GM19099 (cell line): ENCODE data around the gene GAPVD1.

Experiments
- POLR2A ChIP-seq: IDR thresholded peaks from 3 replicates; pipeline ENCODE4 v1.6.1; 2011; ENCODE audit warnings: low read depth; ENCODE audit not compliant: insufficient read length; ENCODE audit errors: extremely low read depth

The GAPVD1 gene

GRCh38 chr9:125295657-125296056 is 34.0 kb downstream of the GAPVD1 start:
- TF ChIP-seq POLR2A = no peak

GRCh38 chr9:125296843-125297372 is 35.3 kb downstream of the GAPVD1 start:
- TF ChIP-seq POLR2A = no peak

GRCh38 chr9:125297917-125298316 is 36.3 kb downstream of the GAPVD1 start:
- no peak for TF ChIP-seq POLR2A

- no peak for TF ChIP-seq POLR2A
Measured at GRCh38 chr9:125302241-125302640, 40.6 kb downstream of the GAPVD1 start.

GRCh38 chr9:125304273-125304672 is 42.6 kb downstream of the GAPVD1 start:
- TF ChIP-seq POLR2A = no peak

GRCh38 chr9:125312411-125312810 is 50.8 kb downstream of the GAPVD1 start:
- no peak for TF ChIP-seq POLR2A

- no peak for TF ChIP-seq POLR2A
Measured at GRCh38 chr9:125317704-125318103, 56.1 kb downstream of the GAPVD1 start.

GRCh38 chr9:125321496-125321895 is 59.9 kb downstream of the GAPVD1 start:
- TF ChIP-seq POLR2A = no peak

GRCh38 chr9:125323615-125324014 is 62.0 kb downstream of the GAPVD1 start:
- TF ChIP-seq POLR2A = no peak

- TF ChIP-seq POLR2A = no peak
Measured at GRCh38 chr9:125325826-125326225, 64.2 kb downstream of the GAPVD1 start.

GRCh38 chr9:125329978-125330377 is 68.4 kb downstream of the GAPVD1 start:
- TF ChIP-seq POLR2A = no peak

- no peak for TF ChIP-seq POLR2A
Measured at GRCh38 chr9:125330587-125330986, 69.0 kb downstream of the GAPVD1 start.

GRCh38 chr9:125332527-125332926 is 70.9 kb downstream of the GAPVD1 start:
- no peak for TF ChIP-seq POLR2A

- TF ChIP-seq POLR2A = no peak
Measured at GRCh38 chr9:125337236-125337635, 75.6 kb downstream of the GAPVD1 start.

GRCh38 chr9:125338929-125339328 is 77.3 kb downstream of the GAPVD1 start:
- no peak for TF ChIP-seq POLR2A

- TF ChIP-seq POLR2A = no peak
Measured at GRCh38 chr9:125341566-125341965, 79.9 kb downstream of the GAPVD1 start.
